ENCODE results near the gene MTX2.
"Not testable (repeated sequence)": the region's sequence is repeated elsewhere in the genome, so short reads cannot be mapped to it uniquely, and the experiment has no call there.

Gene MTX2

GRCh38 chr2:176291335-176291734, 22.1 kb downstream of the MTX2 start:
- no peak for DNase-seq (ENCODE audit: low read depth)

DNA sequence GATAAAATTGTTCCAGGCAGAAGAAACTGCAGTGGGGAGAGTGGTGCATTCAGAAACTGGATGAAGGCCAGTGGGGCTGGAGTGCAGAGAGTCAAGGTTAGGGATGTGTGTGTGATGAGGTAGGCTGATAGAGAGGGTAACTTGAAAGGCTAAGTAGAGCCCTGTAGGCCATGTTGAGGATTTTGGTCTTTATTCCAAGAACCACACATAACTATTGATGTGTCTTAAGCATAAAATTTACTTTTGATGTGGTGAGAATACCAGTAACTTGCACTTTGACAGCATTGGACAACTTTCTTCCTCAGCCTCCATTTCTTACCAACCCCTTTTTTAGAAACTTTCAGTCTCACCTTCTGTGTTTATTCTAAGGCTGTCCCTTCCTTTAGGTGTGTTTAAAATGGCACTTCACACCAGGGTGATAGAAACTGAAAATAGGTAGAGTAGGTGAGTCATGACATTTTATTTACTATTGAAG, 22.6 kb downstream of the MTX2 start:
- no peak for DNase-seq (ENCODE audit: low read depth)

DNA sequence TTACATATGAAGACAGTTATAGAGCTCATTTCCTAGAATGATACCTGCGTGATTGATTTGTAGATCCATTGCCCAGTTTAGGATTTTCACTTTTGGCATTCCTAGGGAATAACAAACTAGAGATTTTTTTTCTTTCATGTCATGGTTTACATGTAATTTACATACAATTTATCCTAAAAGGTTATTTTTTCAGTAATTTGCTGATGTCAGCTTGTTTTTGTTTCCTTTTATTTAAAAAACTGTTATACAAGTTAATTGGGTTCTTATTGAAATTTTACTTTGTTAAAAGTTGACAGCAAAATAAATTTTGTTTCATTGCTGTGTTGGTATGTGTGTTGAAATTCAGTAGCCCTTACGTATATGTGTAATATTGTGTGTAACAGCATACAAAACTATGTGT, 23.4 kb downstream of the MTX2 start:
- DNase-seq (ENCODE audit: low read depth) = no peak

DNA sequence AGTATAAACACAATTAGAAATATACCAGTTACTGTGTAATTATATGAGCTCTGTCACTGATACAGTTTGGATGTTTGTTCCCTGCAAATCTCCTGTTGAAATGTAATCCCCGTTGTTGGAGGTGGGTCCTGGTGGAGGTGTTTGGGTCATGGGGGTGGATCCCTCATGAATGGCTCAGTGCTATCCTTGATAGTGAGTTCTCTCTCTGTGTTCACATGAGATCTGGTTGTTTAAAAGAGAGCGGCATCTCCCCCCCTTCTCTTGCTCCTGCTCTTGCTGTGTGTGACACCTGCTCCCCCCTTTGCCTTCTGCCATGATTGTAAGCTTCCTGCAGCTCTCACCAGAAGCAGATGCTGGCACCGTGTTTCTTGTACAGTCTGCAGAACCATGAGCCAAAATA, 24.1 kb downstream of the MTX2 start:
- DNase-seq (ENCODE audit: low read depth) = no peak

GRCh38 chr2:176297067-176297466, 27.8 kb downstream of the MTX2 start:
- no peak for DNase-seq (ENCODE audit: low read depth)

DNA sequence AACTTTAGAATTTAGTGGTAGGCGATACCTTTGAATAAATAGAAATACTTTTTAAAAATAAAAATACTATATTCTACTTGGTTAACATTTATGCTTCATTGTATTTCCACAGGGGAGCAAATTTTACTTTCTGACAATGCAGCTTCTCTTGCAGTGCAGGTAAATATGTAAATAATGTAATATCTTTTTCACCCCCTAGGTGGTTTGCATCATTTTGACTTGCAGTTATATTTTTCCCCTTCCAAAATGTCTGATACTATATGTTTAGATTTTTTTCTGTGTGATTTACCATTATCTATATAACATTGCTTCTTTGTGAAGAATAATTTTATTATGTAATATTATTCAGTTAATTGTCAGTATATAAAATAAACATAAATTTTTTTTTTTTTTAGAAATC, 28.5 kb downstream of the MTX2 start:
- no peak for DNase-seq (ENCODE audit: low read depth)

- DNase-seq (ENCODE audit: low read depth) = not testable (repeated sequence)
Observed at GRCh38 chr2:176306020-176306419, 36.8 kb downstream of the MTX2 start.

DNA sequence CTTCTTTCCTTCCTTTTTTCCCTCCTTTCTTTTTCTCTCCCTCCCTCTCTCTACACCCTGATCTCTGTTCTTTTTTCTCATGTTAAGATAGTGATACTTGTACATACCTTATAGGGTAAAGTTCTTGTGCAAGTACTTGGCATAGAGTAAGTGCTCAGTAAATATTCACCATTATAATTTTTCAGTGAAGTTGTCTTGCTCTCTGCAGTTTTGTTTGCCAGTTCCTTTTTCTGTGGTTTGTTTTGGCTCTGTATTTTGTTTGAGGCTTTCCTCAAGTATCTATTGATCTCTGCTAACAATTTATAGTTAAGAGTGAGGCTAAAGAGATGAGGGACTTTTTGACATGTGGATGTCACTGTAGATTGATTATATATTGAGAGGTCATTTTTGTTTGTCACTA, 48.0 kb downstream of the MTX2 start:
- DNase-seq (ENCODE audit: low read depth) = no peak

- no peak for DNase-seq (ENCODE audit: low read depth)
Observed at GRCh38 chr2:176317623-176318065, 48.4 kb downstream of the MTX2 start.

DNA sequence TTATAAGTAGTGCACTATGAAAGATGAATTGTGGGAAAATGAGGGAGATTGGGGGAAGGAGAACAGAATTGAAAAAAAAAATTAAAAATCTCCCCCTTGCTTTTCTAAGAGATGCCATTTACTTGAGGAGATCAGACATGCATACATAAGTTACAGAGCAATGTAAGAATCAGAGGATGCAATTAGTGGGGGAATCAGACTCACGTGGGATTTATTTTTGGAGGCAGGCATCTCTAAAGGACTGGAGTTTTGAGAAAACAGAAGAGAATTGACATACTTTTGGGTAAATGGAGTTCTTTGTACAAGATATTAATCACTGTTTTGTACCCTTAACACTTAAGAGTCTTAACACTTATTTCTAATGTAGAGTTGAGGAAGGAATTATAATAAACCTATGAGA, 52.7 kb downstream of the MTX2 start:
- no peak for DNase-seq (ENCODE audit: low read depth)

GRCh38 chr2:176324862-176325261, 55.6 kb downstream of the MTX2 start:
- DNase-seq (ENCODE audit: low read depth) = no peak

- no peak for DNase-seq (ENCODE audit: low read depth)
Observed at GRCh38 chr2:176325732-176326131, 56.5 kb downstream of the MTX2 start.

DNA sequence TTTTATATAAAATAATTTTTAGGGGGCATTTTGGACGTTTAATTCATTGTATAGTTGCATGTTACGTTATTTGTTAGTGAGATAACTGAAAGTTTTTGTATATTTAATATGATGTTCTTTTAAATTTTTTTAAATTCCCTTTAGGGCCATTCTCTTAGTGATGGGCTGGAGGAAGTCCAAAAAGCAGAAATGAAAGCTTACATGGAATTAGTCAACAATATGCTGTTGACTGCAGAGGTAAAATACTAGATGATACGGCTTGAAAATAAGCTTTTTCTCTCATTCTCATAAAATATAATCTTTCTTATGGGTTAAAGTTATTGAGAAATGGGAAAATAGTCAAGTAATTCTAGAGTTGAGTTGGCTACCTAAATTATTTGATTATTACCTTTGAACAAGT, 58.9 kb downstream of the MTX2 start:
- DNase-seq (ENCODE audit: low read depth) = no peak

- DNase-seq (ENCODE audit: low read depth) = no peak
Observed at GRCh38 chr2:176330612-176331011, 61.4 kb downstream of the MTX2 start.

DNA sequence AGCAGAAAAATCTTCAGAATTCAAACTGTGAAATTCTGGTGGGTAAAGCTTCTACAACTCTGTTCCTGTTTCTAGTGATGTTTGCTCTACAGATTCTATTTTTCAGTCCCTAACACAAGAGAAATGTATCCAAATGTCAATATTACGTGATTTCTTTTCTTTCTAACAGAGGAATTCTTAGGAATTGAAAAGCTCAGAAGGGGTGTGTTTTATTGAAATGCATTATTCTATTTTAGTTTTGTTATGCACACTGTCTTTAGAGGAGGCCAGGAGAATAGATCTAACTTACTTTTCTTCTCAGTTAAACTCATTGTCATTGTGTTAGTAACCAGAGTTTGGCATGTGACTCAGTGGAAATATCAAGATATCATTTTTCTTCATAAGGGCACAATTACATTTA, 62.4 kb downstream of the MTX2 start:
- DNase-seq (ENCODE audit: low read depth) = no peak

DNA sequence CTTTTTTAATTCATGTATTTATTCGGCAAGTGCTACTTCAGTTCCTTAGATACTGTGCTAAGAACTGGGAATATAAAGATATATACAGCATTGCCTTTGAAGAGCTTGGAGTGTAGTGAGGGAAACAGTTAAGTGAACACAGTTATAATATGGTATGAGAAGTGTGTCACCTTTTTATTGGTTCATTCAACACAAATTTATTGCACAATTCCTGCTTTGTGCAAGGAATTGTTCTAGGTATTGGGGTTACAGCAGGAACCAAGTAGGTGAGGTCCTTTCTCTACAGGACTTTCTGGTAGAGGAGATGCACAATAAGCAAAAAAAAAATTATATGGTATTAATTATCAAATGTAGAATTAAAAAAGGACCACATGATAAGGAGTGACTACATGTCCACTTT, 65.5 kb downstream of the MTX2 start:
- no peak for DNase-seq (ENCODE audit: low read depth)

- no peak for DNase-seq (ENCODE audit: low read depth)
Observed at GRCh38 chr2:176338395-176338794, 69.2 kb downstream of the MTX2 start.

GRCh38 chr2:176339208-176339607, 70.0 kb downstream of the MTX2 start:
- no peak for DNase-seq (ENCODE audit: low read depth)

DNA sequence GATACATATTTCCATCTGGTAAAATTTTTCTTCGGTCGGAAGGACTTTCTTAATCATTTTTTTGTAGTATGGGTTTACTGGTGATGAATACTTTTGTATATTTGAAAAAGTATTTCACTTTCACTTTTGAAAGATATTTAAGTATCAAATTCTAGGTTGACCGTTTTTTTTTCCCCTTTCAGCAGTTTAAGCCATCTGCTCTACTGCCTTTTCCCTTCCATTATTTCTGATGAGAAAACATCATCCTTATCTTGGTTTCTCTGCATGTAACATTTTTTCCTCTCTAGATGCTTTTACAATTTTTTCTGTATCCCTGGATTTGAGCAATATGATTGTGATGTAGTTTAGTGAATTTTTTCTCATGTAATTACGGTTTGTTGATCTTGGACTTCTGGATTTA, 87.0 kb downstream of the MTX2 start:
- DNase-seq (ENCODE audit: low read depth) = no peak

DNA sequence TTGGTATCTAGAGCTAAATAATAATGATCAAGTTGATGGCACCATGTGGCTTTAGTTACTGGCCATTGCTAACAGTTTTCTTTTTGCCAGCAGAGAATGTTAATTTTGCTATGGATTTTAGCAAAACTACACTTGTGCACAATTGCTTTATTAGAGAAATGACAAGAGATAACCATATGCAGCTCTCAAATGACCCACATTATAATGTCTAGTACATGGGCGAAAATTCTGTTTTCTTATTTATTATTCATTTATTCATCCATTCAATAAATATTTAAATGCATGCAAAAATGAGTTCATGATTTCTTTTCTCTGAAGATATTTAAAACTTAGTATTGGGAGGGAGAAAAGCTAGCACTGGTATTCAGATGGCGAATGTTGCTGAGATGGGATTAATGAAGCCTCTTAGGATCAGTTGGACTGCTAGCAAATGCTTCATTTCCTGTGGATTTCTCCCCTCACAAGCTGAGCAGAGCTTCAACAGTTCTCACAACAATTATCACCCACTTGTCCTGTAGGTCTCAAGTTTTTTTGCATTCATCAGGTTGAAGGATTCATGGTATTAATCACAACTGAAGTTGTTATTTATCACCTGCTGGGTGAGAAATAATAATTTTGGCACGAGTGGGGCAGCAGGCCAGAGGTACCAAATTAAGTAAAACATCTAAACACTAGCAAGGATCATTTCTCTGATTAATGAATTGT, 95.2 kb downstream of the MTX2 start:
- DNase-seq (ENCODE audit: low read depth) = no peak

GRCh38 chr2:176368349-176368748, 99.1 kb downstream of the MTX2 start:
- DNase-seq (ENCODE audit: low read depth) = no peak

- no peak for DNase-seq (ENCODE audit: low read depth)
Observed at GRCh38 chr2:176370467-176371171, 101.4 kb downstream of the MTX2 start.

DNA sequence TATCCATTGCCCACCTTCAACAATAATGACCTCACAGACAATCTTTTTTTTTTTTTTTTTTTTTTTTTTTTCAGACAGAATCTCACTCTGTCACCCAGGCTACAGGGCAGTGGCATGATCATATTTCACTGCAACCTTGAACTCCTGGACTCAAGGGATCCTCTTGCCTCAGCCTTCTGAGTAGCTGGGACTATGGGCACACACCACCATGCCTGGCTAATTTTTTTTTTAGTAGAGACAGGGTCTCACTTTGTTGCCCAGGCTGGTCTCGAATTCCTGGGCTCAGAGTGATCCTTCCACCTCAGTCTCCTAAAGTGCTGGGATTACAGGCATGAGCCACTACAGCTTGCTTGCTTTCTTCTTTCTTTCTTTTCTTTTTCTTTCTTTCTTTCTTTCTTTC, 103.9 kb downstream of the MTX2 start:
- DNase-seq (ENCODE audit: low read depth) = not testable (repeated sequence)

DNA sequence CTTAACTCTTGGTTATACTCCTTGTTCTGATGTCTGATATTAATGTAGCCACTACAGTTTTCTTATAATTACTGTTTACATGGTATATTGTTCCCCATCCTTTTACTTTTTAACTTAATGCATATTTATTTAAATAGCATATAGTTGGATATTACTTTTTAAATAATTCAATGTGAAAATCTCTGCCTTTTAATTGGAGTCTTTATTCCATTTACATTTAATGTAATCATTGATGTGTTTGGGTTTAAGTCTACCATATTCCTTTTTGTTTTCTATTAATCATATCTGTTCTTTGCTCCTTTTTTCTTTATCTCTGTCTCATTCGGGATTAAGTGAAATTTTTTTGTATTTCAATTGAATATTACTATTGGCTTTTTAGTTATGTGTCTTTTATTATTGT, 109.1 kb downstream of the MTX2 start:
- no peak for DNase-seq (ENCODE audit: low read depth)
